D341Med (cell line): ENCODE data around the gene NFIX.
"Not testable (repeated sequence)": the region's sequence is repeated elsewhere in the genome, so short reads cannot be mapped to it uniquely, and the experiment has no call there.

ENCODE experiments used
- DNase-seq: peaks from one replicate; pipeline ENCODE4 v3.0.0; 2012; ENCODE audit warnings: low spot score

NFIX gene

GRCh38 chr19:12994701-12995595 is at the start of gene NFIX:
Gene NFIX (plus strand): TSS chr19:12995475. CDS start chr19:12995838, 363 bp downstream.
- peak; percentile 63 for DNase-seq

- peak; percentile 95 for DNase-seq
These were observed 49.7 kb upstream of the NFIX start, which contains the start of gene RAD23A for GRCh38 chr19:12945479-12946091. Gene RAD23A (plus strand): TSS chr19:12945862. CDS start chr19:12945949, 87 bp downstream.

- peak; percentile 72 for DNase-seq
These were observed 49.1 kb upstream of the NFIX start for GRCh38 chr19:12946092-12946721.

GRCh38 chr19:12946731-12947496 is 48.4 kb upstream of the NFIX start:
- DNase-seq: no peak

- DNase-seq: peak; percentile 62
These were observed 47.3 kb upstream of the NFIX start for GRCh38 chr19:12947702-12948611.

- no peak for DNase-seq
These were observed 46.5 kb upstream of the NFIX start for GRCh38 chr19:12948612-12949362.

GRCh38 chr19:12949363-12950283 is 45.7 kb upstream of the NFIX start:
- no peak for DNase-seq

GRCh38 chr19:12952050-12952449 is 43.2 kb upstream of the NFIX start:
- DNase-seq: not testable (repeated sequence)

GRCh38 chr19:12952488-12953137 is 42.7 kb upstream of the NFIX start:
- no peak for DNase-seq

- peak; percentile 85 for DNase-seq
These were observed 42.0 kb upstream of the NFIX start for GRCh38 chr19:12953138-12953798.

- DNase-seq: peak; percentile 46
These were observed 41.3 kb upstream of the NFIX start for GRCh38 chr19:12953799-12954611.

- DNase-seq: peak; percentile 10
These were observed 40.7 kb upstream of the NFIX start for GRCh38 chr19:12954612-12954962.

- DNase-seq: not testable (repeated sequence)
These were observed 39.7 kb upstream of the NFIX start for GRCh38 chr19:12955575-12955974.

- DNase-seq: no peak
These were observed 39.3 kb upstream of the NFIX start for GRCh38 chr19:12955996-12956395.

GRCh38 chr19:12956446-12957388 is 38.6 kb upstream of the NFIX start, which contains the start of gene GADD45GIP1:
Gene GADD45GIP1 (minus strand): TSS chr19:12957223. CDS start chr19:12957212, 11 bp downstream.
- DNase-seq: peak; percentile 90
